ENCODE data around the gene SMC1A. TPM values are rescaled to one million over a fixed set of nuclear protein-coding genes. Genes with fewer than 3 reads are reported as not detected.

Gene SMC1A
- total RNA-seq, 1 donor from 2014 or later, result 48.1 TPM

GRCh38 chrX:53452812-53453211 lies 30.4 kb upstream of the SMC1A start:
- no peak overlapping the region for H3K4me3 Mint-ChIP-seq (ENCODE audit: unreplicated experiment)
- no peaks in the 10 kb centered on the region for H3K36me3 Mint-ChIP-seq (ENCODE audit: unreplicated experiment)
- no peak for DNase-seq
- H3K27ac Mint-ChIP-seq (ENCODE audit: unreplicated experiment), result no peak overlapping the region
- H3K27me3 Mint-ChIP-seq (ENCODE audit: unreplicated experiment), result no peaks in the 10 kb centered on the region
- no peaks in the 10 kb centered on the region for H3K9me3 Mint-ChIP-seq (ENCODE audit: unreplicated experiment)
- no peaks in the 10 kb centered on the region for H3K4me1 Mint-ChIP-seq (ENCODE audit: low read depth, unreplicated experiment)
- TF ChIP-seq, protein P1, sequence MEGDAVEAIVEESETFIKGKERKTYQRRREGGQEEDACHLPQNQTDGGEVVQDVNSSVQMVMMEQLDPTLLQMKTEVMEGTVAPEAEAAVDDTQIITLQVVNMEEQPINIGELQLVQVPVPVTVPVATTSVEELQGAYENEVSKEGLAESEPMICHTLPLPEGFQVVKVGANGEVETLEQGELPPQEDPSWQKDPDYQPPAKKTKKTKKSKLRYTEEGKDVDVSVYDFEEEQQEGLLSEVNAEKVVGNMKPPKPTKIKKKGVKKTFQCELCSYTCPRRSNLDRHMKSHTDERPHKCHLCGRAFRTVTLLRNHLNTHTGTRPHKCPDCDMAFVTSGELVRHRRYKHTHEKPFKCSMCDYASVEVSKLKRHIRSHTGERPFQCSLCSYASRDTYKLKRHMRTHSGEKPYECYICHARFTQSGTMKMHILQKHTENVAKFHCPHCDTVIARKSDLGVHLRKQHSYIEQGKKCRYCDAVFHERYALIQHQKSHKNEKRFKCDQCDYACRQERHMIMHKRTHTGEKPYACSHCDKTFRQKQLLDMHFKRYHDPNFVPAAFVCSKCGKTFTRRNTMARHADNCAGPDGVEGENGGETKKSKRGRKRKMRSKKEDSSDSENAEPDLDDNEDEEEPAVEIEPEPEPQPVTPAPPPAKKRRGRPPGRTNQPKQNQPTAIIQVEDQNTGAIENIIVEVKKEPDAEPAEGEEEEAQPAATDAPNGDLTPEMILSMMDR (IDR thresholded peaks at IDR 0.05; ENCODE audit: partially characterized antibody, unreplicated experiment), result no peak

DNA sequence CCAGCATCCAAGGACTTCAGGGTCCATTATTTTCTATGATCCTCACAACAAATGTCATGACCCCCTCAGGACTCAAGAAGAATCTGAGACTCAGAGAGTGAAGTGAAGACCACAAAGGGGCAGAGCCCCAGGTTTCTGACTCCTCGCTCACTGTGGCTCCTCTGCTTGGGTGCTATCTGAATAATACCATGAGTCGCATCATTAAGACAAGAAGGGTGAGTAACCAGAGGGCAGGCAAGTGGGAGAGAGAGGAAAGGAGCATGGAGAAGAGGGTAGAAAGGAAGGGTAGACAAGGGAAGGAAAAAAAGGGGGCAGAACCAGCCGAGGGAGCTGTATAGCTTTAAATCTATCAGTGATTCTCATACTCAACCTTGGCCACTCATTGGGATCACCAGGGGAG lies 27.2 kb upstream of the SMC1A start:
- no peak for DNase-seq
- Mint-ChIP-seq H3K4me1 (ENCODE audit: low read depth, unreplicated experiment) (no peaks in the 10 kb centered on the region), H3K36me3 (ENCODE audit: unreplicated experiment) (no peaks in the 10 kb centered on the region), H3K9me3 (ENCODE audit: unreplicated experiment) (no peaks in the 10 kb centered on the region), H3K4me3 (ENCODE audit: unreplicated experiment) (no peak overlapping the region), H3K27ac (ENCODE audit: unreplicated experiment) (no peak overlapping the region), H3K27me3 (ENCODE audit: unreplicated experiment) (no peaks in the 10 kb centered on the region)
- TF ChIP-seq, protein P1 (IDR thresholded peaks at IDR 0.05; ENCODE audit: partially characterized antibody, unreplicated experiment), result no peak

DNA sequence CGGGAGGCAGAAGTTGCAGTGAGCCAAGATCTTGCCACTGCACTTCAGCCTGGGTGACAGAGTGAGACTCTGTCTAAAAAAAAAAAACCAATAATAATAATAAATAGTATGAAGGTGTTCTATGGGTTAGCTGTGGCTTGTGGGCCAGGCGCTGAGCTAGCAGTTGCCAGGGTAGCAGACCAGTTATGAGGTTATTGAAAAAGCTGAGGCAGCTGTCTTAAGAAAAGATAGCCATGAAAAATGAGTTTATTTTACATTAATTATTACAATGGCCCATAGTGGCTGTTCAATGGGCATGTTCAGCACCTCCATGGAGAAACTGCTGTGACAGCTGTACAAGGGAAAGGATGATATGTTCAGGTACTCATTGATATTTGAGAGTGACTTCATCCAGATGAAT lies 25.0 kb upstream of the SMC1A start:
- TF ChIP-seq, protein P1 (IDR thresholded peaks at IDR 0.05; ENCODE audit: partially characterized antibody, unreplicated experiment), result no peak
- no peak for DNase-seq
- Mint-ChIP-seq H3K4me3 (ENCODE audit: unreplicated experiment) (no peak overlapping the region), H3K4me1 (ENCODE audit: low read depth, unreplicated experiment) (no peaks in the 10 kb centered on the region), H3K36me3 (ENCODE audit: unreplicated experiment) (no peaks in the 10 kb centered on the region), H3K27ac (ENCODE audit: unreplicated experiment) (no peak overlapping the region), H3K27me3 (ENCODE audit: unreplicated experiment) (no peaks in the 10 kb centered on the region), H3K9me3 (ENCODE audit: unreplicated experiment) (peaks cover 1% of the 10 kb centered on the region)

- TF ChIP-seq, protein P1 (IDR thresholded peaks at IDR 0.05; ENCODE audit: partially characterized antibody, unreplicated experiment), result peak; percentile 48
- peak; percentile 63 for DNase-seq
Measured at GRCh38 chrX:53445977-53446376, 23.5 kb upstream of the SMC1A start.

GRCh38 chrX:53442322-53442631 lies 19.8 kb upstream of the SMC1A start:
- H3K4me3 Mint-ChIP-seq (ENCODE audit: unreplicated experiment), result peak overlapping the region; percentile 83
- H3K4me1 Mint-ChIP-seq (ENCODE audit: low read depth, unreplicated experiment), result peaks cover 3% of the 10 kb centered on the region
- no peaks in the 10 kb centered on the region for H3K27me3 Mint-ChIP-seq (ENCODE audit: unreplicated experiment)
- no peak for DNase-seq
- no peaks in the 10 kb centered on the region for H3K36me3 Mint-ChIP-seq (ENCODE audit: unreplicated experiment)
- TF ChIP-seq, protein P1 (IDR thresholded peaks at IDR 0.05; ENCODE audit: partially characterized antibody, unreplicated experiment), result no peak
- no peak overlapping the region for H3K27ac Mint-ChIP-seq (ENCODE audit: unreplicated experiment)
- peaks cover 3% of the 10 kb centered on the region for H3K9me3 Mint-ChIP-seq (ENCODE audit: unreplicated experiment)

More at GRCh38 chrX:53445977-53446376, 23.5 kb upstream of the SMC1A start:
- Mint-ChIP-seq H3K9me3 (ENCODE audit: unreplicated experiment) (peaks cover 1% of the 10 kb centered on the region), H3K27me3 (ENCODE audit: unreplicated experiment) (no peaks in the 10 kb centered on the region), H3K27ac (ENCODE audit: unreplicated experiment) (no peak overlapping the region), H3K4me1 (ENCODE audit: low read depth, unreplicated experiment) (no peaks in the 10 kb centered on the region), H3K36me3 (ENCODE audit: unreplicated experiment) (no peaks in the 10 kb centered on the region), H3K4me3 (ENCODE audit: unreplicated experiment) (no peak overlapping the region)

Data from glutamatergic neuron (in vitro differentiated cells).